Gastroesophageal sphincter (tissue), 4 donors: Measurements from ENCODE around the gene TJAP1. TPM values are rescaled to one million over a fixed set of nuclear protein-coding genes. Genes with fewer than 3 reads are reported as not detected.

Experiments used
- ATAC-seq: fragments of 150-250 bp; one replicate; pipeline ENCODE4 v1.9.1; 2016; ENCODE audit warnings: mild to moderate bottlenecking, moderate library complexity
- H3K27ac ChIP-seq, 4 donors: fragments of 200-600 bp; sonication (generic) in 3 of 4; 1 replicate in 3 of 4; 2 replicates in 1 of 4; pipeline ENCODE4 v1.5.1; 2016 to 2019
- H3K27me3 ChIP-seq: fragments of 200-600 bp; sonication (generic); one replicate; pipeline ENCODE4 v1.5.1; 2019
- H3K36me3 ChIP-seq, 2 donors: fragments of 200-600 bp; sonication (generic); one replicate each; pipeline ENCODE4 v1.5.1; 2019; ENCODE audit warnings: control low read depth in 1 of 2
- H3K4me1 ChIP-seq, 3 donors: fragments of 200-600 bp; sonication (generic); 1 replicate in 2 of 3; 2 replicates in 1 of 3; pipeline ENCODE4 v1.5.1; 2016 to 2019; ENCODE audit warnings: control low read depth in 2 of 3
- H3K4me3 ChIP-seq, 2 donors: fragments of 200-600 bp; sonication (generic); one replicate each; pipeline ENCODE4 v1.5.1; 2019; ENCODE audit warnings: mild to moderate bottlenecking in 1 of 2, moderate library complexity in 1 of 2
- H3K9me3 ChIP-seq, 3 donors: fragments of 200-600 bp; sonication (generic); one replicate each; pipeline ENCODE4 v1.5.1; 2017 to 2019; ENCODE audit warnings: control low read depth in 2 of 3
- CTCF ChIP-seq, 4 experiments: fragments of 200-600 bp in 2 of 4; fragments of 450-650 bp in 2 of 4; sonication (generic) in 1 of 4; IDR thresholded peaks; one replicate each; pipeline ENCODE4 v1.5.1; 2017 to 2019; ENCODE audit warnings: antibody characterized with exemption in 4 of 4, mild to moderate bottlenecking in 2 of 4, moderate library complexity in 2 of 4
- EP300 ChIP-seq: sonication (generic); formaldehyde crosslinking; IDR thresholded peaks from one replicate; pipeline ENCODE4 v1.6.1; 2017; ENCODE audit warnings: antibody characterized with exemption, mild to moderate bottlenecking
- POLR2A ChIP-seq, 2 donors: fragments of 450-650 bp; IDR thresholded peaks; one replicate each; pipeline ENCODE4 v1.6.1; 2017; ENCODE audit warnings: antibody characterized with exemption in 2 of 2, mild to moderate bottlenecking in 2 of 2, moderate library complexity in 1 of 2
- POLR2AphosphoS5 ChIP-seq: sonication (generic); formaldehyde crosslinking; IDR thresholded peaks from one replicate; pipeline ENCODE4 v1.6.1; 2017; ENCODE audit warnings: antibody characterized with exemption
- WGBS, 2 donors: methylation state at CpG; one replicate each; pipeline ENCODE4 v1.1.5; 2018; ENCODE audit warnings: low coverage in 1 of 2; 5-methylcytosine and 5-hydroxymethylcytosine counted together
- total RNA-seq, 4 donors: library from RNA; depleted of rRNA; stranded (reverse); fragments of >200 nt; gene quantifications; one replicate each; pipeline ENCODE4 v1.1.0, GENCODE V29; 2016

Gene TJAP1
- total RNA-seq, 4 donors from 2014 or later = 20.1 to 36.0 (median 27.8) TPM

GRCh38 chr6:43468240-43468639 is 9.1 kb upstream of the TJAP1 start:
- H3K27me3 ChIP-seq = peaks cover 65% of the 10 kb centered on the region
- no peak overlapping the region for H3K27ac ChIP-seq
- WGBS, 2 donors = 43 to 70% methylated on average over 1 to 2 of the region's 4 CpGs
- H3K36me3 ChIP-seq = no peaks in the 10 kb centered on the region
- H3K4me1 ChIP-seq = no peaks in the 10 kb centered on the region
- TF ChIP-seq POLR2AphosphoS5 = no peak
- TF ChIP-seq POLR2A (IDR thresholded peaks at IDR 0.05) = no peak
- no peak for TF ChIP-seq EP300
- TF ChIP-seq CTCF (IDR thresholded peaks at IDR 0.05) = no peak
- no peak overlapping the region for H3K4me3 ChIP-seq
- no peak for ATAC-seq
- H3K9me3 ChIP-seq = no peaks in the 10 kb centered on the region

GRCh38 chr6:43468748-43469681 is 8.4 kb upstream of the TJAP1 start:
- Histone ChIP-seq H3K9me3 (no peaks in the 10 kb centered on the region), H3K4me3 (no peak overlapping the region), H3K4me1 (no peaks in the 10 kb centered on the region), H3K27ac (no peak overlapping the region), H3K36me3 (no peaks in the 10 kb centered on the region), H3K27me3 (peaks cover 58% of the 10 kb centered on the region)
- TF ChIP-seq EP300 (no peak), POLR2A (IDR thresholded peaks at IDR 0.05) (no peak), POLR2AphosphoS5 (no peak), CTCF (IDR thresholded peaks at IDR 0.05) (no peak)
- ATAC-seq = no peak
- WGBS, 2 donors = 67 to 68% methylated on average over 5 to 10 of the region's 13 CpGs

- WGBS, 2 donors = 100% methylated on average over 2 of the region's 7 CpGs; no CpG with 5 or more reads in 1 of the 2 donors
- no peaks in the 10 kb centered on the region for H3K9me3 ChIP-seq
- TF ChIP-seq CTCF (IDR thresholded peaks at IDR 0.05) (no peak), EP300 (no peak), POLR2AphosphoS5 (no peak), POLR2A (IDR thresholded peaks at IDR 0.05) (no peak)
- H3K27ac ChIP-seq = no peak overlapping the region
- ATAC-seq = no peak
- H3K27me3 ChIP-seq = peaks cover 49% of the 10 kb centered on the region
- H3K4me3 ChIP-seq = no peak overlapping the region
- H3K36me3 ChIP-seq = no peaks in the 10 kb centered on the region
- H3K4me1 ChIP-seq = no peaks in the 10 kb centered on the region
Measured at GRCh38 chr6:43469947-43470346, 7.4 kb upstream of the TJAP1 start.

GRCh38 chr6:43471399-43471798 is 6.0 kb upstream of the TJAP1 start:
- ATAC-seq = no peak

More at GRCh38 chr6:43471399-43471798, 6.0 kb upstream of the TJAP1 start:
- Histone ChIP-seq H3K27ac (no peak overlapping the region), H3K4me3 (no peak overlapping the region), H3K9me3 (no peaks in the 10 kb centered on the region), H3K4me1 (no peaks in the 10 kb centered on the region), H3K27me3 (peaks cover 35% of the 10 kb centered on the region), H3K36me3 (no peaks in the 10 kb centered on the region)
- WGBS, 2 donors = 100% methylated on average over 1 of the region's 1 CpG; no CpG with 5 or more reads in 1 of the 2 donors
- TF ChIP-seq POLR2AphosphoS5 (no peak), POLR2A (IDR thresholded peaks at IDR 0.05) (no peak), CTCF (IDR thresholded peaks at IDR 0.05) (no peak), EP300 (no peak)
